ENCODE measurements around the gene IGSF22.
"Not testable (repeated sequence)": the region's sequence is repeated elsewhere in the genome, so short reads cannot be mapped to it uniquely, and the experiment has no call there.

The IGSF22 gene

GRCh38 chr11:18676803-18677202 lies 49.2 kb downstream of the IGSF22 start:
- in situ Hi-C loops (cut with HindIII; ENCODE audit: low pct_ligation_motif_present, low sequenced_read_pairs), result no loop called here
- Histone ChIP-seq H3K4me3 (ENCODE audit: low read depth, low read length) (no peak overlapping the region), H3K27me3 (replicated peaks) (no peaks in the 10 kb centered on the region), H3K36me3 (replicated peaks) (no peaks in the 10 kb centered on the region), H3K27ac (no peak overlapping the region)
- no peak for DNase-seq
- no peak for TF ChIP-seq CTCF (IDR thresholded peaks at IDR 0.05; ENCODE audit: low read depth, low read length, missing control alignments)

- in situ Hi-C loops (cut with HindIII; ENCODE audit: low pct_ligation_motif_present, low sequenced_read_pairs); H3K27me3 ChIP-seq (replicated peaks); H3K27ac ChIP-seq; H3K4me3 ChIP-seq (ENCODE audit: low read depth, low read length); DNase-seq; H3K36me3 ChIP-seq (replicated peaks): not testable (repeated sequence)
These were observed 53.8 kb downstream of the IGSF22 start for GRCh38 chr11:18672209-18672608.

GRCh38 chr11:18671246-18671645 lies 54.7 kb downstream of the IGSF22 start:
- no peak for DNase-seq
- in situ Hi-C loops (cut with HindIII; ENCODE audit: low pct_ligation_motif_present, low sequenced_read_pairs), result no loop called here
- no peaks in the 10 kb centered on the region for H3K36me3 ChIP-seq (replicated peaks)
- TF ChIP-seq CTCF (IDR thresholded peaks at IDR 0.05; ENCODE audit: low read depth, low read length, missing control alignments), result no peak
- no peaks in the 10 kb centered on the region for H3K27me3 ChIP-seq (replicated peaks)
- H3K27ac ChIP-seq, result no peak overlapping the region
- H3K4me3 ChIP-seq (ENCODE audit: low read depth, low read length), result no peak overlapping the region

- in situ Hi-C loops (cut with HindIII; ENCODE audit: low pct_ligation_motif_present, low sequenced_read_pairs), result no loop called here
- no peak overlapping the region for H3K27ac ChIP-seq
- no peak for TF ChIP-seq CTCF (IDR thresholded peaks at IDR 0.05; ENCODE audit: low read depth, low read length, missing control alignments)
These were observed 56.3 kb downstream of the IGSF22 start for GRCh38 chr11:18669711-18670110.

GRCh38 chr11:18669219-18669596 lies 56.8 kb downstream of the IGSF22 start:
- Histone ChIP-seq H3K36me3 (replicated peaks) (no peaks in the 10 kb centered on the region), H3K27me3 (replicated peaks) (no peaks in the 10 kb centered on the region), H3K4me3 (ENCODE audit: low read depth, low read length) (no peak overlapping the region), H3K27ac (no peak overlapping the region)
- no peak for DNase-seq
- TF ChIP-seq CTCF (IDR thresholded peaks at IDR 0.05; ENCODE audit: low read depth, low read length, missing control alignments), result no peak
- in situ Hi-C loops (cut with HindIII; ENCODE audit: low pct_ligation_motif_present, low sequenced_read_pairs), result no loop called here

More at GRCh38 chr11:18669711-18670110, 56.3 kb downstream of the IGSF22 start:
- Histone ChIP-seq H3K36me3 (replicated peaks) (no peaks in the 10 kb centered on the region), H3K27me3 (replicated peaks) (no peaks in the 10 kb centered on the region), H3K4me3 (ENCODE audit: low read depth, low read length) (no peak overlapping the region)
- DNase-seq, result no peak

GRCh38 chr11:18668131-18668530 lies 57.9 kb downstream of the IGSF22 start:
- Histone ChIP-seq H3K27ac (no peak overlapping the region), H3K36me3 (replicated peaks) (no peaks in the 10 kb centered on the region), H3K27me3 (replicated peaks) (no peaks in the 10 kb centered on the region), H3K4me3 (ENCODE audit: low read depth, low read length) (no peak overlapping the region)
- no peak for DNase-seq
- TF ChIP-seq CTCF (IDR thresholded peaks at IDR 0.05; ENCODE audit: low read depth, low read length, missing control alignments), result no peak
- in situ Hi-C loops (cut with HindIII; ENCODE audit: low pct_ligation_motif_present, low sequenced_read_pairs), result no loop called here

- in situ Hi-C loops (cut with HindIII; ENCODE audit: low pct_ligation_motif_present, low sequenced_read_pairs); H3K27me3 ChIP-seq (replicated peaks); DNase-seq; H3K36me3 ChIP-seq (replicated peaks); H3K4me3 ChIP-seq (ENCODE audit: low read depth, low read length); H3K27ac ChIP-seq: not testable (repeated sequence)
These were observed 60.6 kb downstream of the IGSF22 start for GRCh38 chr11:18665353-18665872.
